GM18951 (cell line): ENCODE results near the gene DEFB110.

Experiments used
- POLR2A ChIP-seq: IDR thresholded peaks from 4 replicates; pipeline ENCODE4 v1.6.1; 2011; ENCODE audit warnings: mild to moderate bottlenecking; ENCODE audit not compliant: insufficient read length, insufficient read depth; ENCODE audit errors: extremely low read depth
- in situ Hi-C: fragments of 300-500 bp; cut with MboI; formaldehyde crosslinking; loops from one replicate; pipeline ENCODE4 v1.12.0; 2022; ENCODE audit warnings: low sequenced_read_pairs, mixed read lengths, inconsistent platforms; ENCODE audit not compliant: unreplicated experiment

Gene DEFB110

GRCh38 chr6:50021894-50022293, at the start of gene DEFB110:
TSS of gene DEFB110 (minus strand) at chr6:50021994. CDS start at chr6:50021935, 59 bp downstream.
- in situ Hi-C loops = no loop called here
- TF ChIP-seq POLR2A = no peak

GRCh38 chr6:50070101-50070500, 48.3 kb upstream of the DEFB110 start:
- in situ Hi-C loops = no loop called here
- no peak for TF ChIP-seq POLR2A

- in situ Hi-C loops = no loop called here
- no peak for TF ChIP-seq POLR2A
These were observed 40.3 kb upstream of the DEFB110 start for GRCh38 chr6:50062051-50062450.

- no peak for TF ChIP-seq POLR2A
- in situ Hi-C loops = no loop called here
These were observed 34.4 kb upstream of the DEFB110 start for GRCh38 chr6:50056242-50056641.

GRCh38 chr6:50049829-50050228, 28.0 kb upstream of the DEFB110 start, which contains the start of gene DEFB112:
TSS of gene DEFB112 (minus strand) at chr6:50049929. CDS start at chr6:50049869, 60 bp downstream.
- in situ Hi-C loops = no loop called here
- TF ChIP-seq POLR2A = no peak

GRCh38 chr6:50047026-50047425, 25.2 kb upstream of the DEFB110 start:
- TF ChIP-seq POLR2A = no peak
- in situ Hi-C loops = no loop called here

GRCh38 chr6:50030777-50031562, 9.2 kb upstream of the DEFB110 start:
- in situ Hi-C loops = no loop called here
- no peak for TF ChIP-seq POLR2A

- in situ Hi-C loops = no loop called here
- no peak for TF ChIP-seq POLR2A
These were observed 8.6 kb upstream of the DEFB110 start for GRCh38 chr6:50030350-50030749.

GRCh38 chr6:50025258-50025657, 3.5 kb upstream of the DEFB110 start:
- no peak for TF ChIP-seq POLR2A
- in situ Hi-C loops = no loop called here

- TF ChIP-seq POLR2A = no peak
- in situ Hi-C loops = no loop called here
These were observed 14.0 kb downstream of the DEFB110 start for GRCh38 chr6:50007819-50008218.

- in situ Hi-C loops = no loop called here
- no peak for TF ChIP-seq POLR2A
These were observed 18.7 kb downstream of the DEFB110 start for GRCh38 chr6:50003139-50003538.

- in situ Hi-C loops = no loop called here
- no peak for TF ChIP-seq POLR2A
These were observed 26.5 kb downstream of the DEFB110 start for GRCh38 chr6:49995278-49995677.

- no peak for TF ChIP-seq POLR2A
- in situ Hi-C loops = no loop called here
These were observed 32.9 kb downstream of the DEFB110 start for GRCh38 chr6:49988900-49989299.

- in situ Hi-C loops = no loop called here
- TF ChIP-seq POLR2A = no peak
These were observed 34.0 kb downstream of the DEFB110 start for GRCh38 chr6:49987749-49988148.
